Limb (tissue), 2 donors: ENCODE results near the gene UTF1.

Experiments
- DNase-seq, 2 donors: peaks; one replicate each; pipeline ENCODE4 v3.0.0-alpha.2; 2016; ENCODE audit errors: extremely low spot score in 2 of 2

UTF1 gene

GRCh38 chr10:133277277-133277992, 47.4 kb downstream of the UTF1 start:
- no peak for DNase-seq

GRCh38 chr10:133277993-133278576, 48.1 kb downstream of the UTF1 start:
- no peak for DNase-seq

- DNase-seq, result no peak
Measured at GRCh38 chr10:133278577-133279265, 48.7 kb downstream of the UTF1 start.

- DNase-seq, result no peak
Measured at GRCh38 chr10:133279326-133280226, 49.6 kb downstream of the UTF1 start.

- no peak for DNase-seq
Measured at GRCh38 chr10:133280391-133281059, 50.5 kb downstream of the UTF1 start.

- no peak for DNase-seq
Measured at GRCh38 chr10:133281084-133281483, 51.1 kb downstream of the UTF1 start.
